Measurements from ENCODE around the gene C6orf89.

- TF ChIP-seq CTCF (optimal IDR thresholded peaks at IDR 0.05 in 1 of 3, IDR thresholded peaks at IDR 0.05 in 1 of 3, conservative IDR thresholded peaks at IDR 0.05 in 1 of 3; ENCODE audit: extremely low read depth in 1 of 3, insufficient read depth in 2 of 3, low read length in 3 of 3) (no peak), EZH2 (IDR thresholded peaks at IDR 0.05; ENCODE audit: low read length) (no peak)
These were observed 52.1 kb downstream of the C6orf89 start for GRCh38 chr6:36937896-36938295.

Data from keratinocyte (primary cell).